OCI-LY7 (cell line): Measurements from ENCODE around the gene COX7B2.

Experiments
- EZH2phosphoT487 ChIP-seq: fragments of 200-600 bp; sonication (generic); IDR thresholded peaks from 2 replicates; pipeline ENCODE4 v1.6.1; 2018; ENCODE audit warnings: low read depth, borderline replicate concordance, mild to moderate bottlenecking, mixed run types, antibody characterized with exemption, low read length, moderate library complexity, mixed read lengths
- TF ChIP-seq, protein P1 (sequence below): fragments of 200-600 bp; sonication (generic); conservative IDR thresholded peaks from 2 replicates; pipeline ENCODE4 v1.5.1; 2014; ENCODE audit warnings: mild to moderate bottlenecking, antibody characterized with exemption, low read length, moderate library complexity, mixed read lengths

DNA sequence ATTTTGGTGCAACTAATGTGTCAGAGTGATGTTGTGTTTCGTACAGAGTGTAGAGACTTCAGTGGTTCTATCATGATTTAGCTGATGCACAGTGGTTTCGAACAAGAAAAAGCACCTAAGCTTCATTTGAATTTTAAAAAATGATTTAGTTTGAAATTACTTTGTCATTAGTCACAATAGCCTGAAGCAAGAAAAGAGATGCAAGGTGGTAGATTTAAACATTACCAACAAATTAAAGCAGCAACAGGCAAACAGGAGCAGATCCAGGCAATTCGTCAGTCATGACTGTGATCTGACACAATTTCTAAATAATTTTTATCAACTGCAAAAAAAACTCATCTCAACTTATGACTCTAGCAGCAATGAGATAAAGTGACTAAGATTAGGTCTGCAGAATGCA is 24.6 kb upstream of the COX7B2 start:
- TF ChIP-seq, protein P1, sequence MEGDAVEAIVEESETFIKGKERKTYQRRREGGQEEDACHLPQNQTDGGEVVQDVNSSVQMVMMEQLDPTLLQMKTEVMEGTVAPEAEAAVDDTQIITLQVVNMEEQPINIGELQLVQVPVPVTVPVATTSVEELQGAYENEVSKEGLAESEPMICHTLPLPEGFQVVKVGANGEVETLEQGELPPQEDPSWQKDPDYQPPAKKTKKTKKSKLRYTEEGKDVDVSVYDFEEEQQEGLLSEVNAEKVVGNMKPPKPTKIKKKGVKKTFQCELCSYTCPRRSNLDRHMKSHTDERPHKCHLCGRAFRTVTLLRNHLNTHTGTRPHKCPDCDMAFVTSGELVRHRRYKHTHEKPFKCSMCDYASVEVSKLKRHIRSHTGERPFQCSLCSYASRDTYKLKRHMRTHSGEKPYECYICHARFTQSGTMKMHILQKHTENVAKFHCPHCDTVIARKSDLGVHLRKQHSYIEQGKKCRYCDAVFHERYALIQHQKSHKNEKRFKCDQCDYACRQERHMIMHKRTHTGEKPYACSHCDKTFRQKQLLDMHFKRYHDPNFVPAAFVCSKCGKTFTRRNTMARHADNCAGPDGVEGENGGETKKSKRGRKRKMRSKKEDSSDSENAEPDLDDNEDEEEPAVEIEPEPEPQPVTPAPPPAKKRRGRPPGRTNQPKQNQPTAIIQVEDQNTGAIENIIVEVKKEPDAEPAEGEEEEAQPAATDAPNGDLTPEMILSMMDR, result no peak
- TF ChIP-seq EZH2phosphoT487, result no peak
